Neural progenitor cell (in vitro differentiated cells): ENCODE measurements around the gene RNF39. TPM values are rescaled to one million over a fixed set of nuclear protein-coding genes. Genes with fewer than 3 reads are reported as not detected.
A peak's percentile ranks its signal among the peaks of the same experiment; 100 is the strongest.

Experiments used
- DNase-seq: peaks from one replicate; pipeline ENCODE4 v3.0.0-alpha.2; 2016; ENCODE audit warnings: low spot score
- H2AFZ ChIP-seq: fragments of 200-600 bp; sonication (generic); replicated peaks from 2 replicates; pipeline ENCODE4 v1.6.1; 2016; ENCODE audit warnings: antibody characterized with exemption
- H3F3A ChIP-seq: fragments of 200-600 bp; sonication (generic); 2 replicates; pipeline ENCODE4 v1.6.1; 2016; ENCODE audit warnings: antibody characterized with exemption, low read depth
- H3K27ac ChIP-seq: fragments of 200-600 bp; sonication (generic); 2 replicates; pipeline ENCODE4 v1.5.1; 2016; ENCODE audit warnings: mild to moderate bottlenecking
- H3K27me3 ChIP-seq: fragments of 200-600 bp; sonication (generic); 2 replicates; pipeline ENCODE4 v1.6.1; 2016; ENCODE audit warnings: mild to moderate bottlenecking, moderate library complexity
- H3K36me3 ChIP-seq: fragments of 200-600 bp; sonication (generic); 2 replicates; pipeline ENCODE4 v1.5.1; 2016
- H3K4me1 ChIP-seq: fragments of 200-600 bp; sonication (generic); 2 replicates; pipeline ENCODE4 v1.6.1; 2016; ENCODE audit warnings: mixed run types
- H3K4me2 ChIP-seq: fragments of 200-600 bp; sonication (generic); 2 replicates; pipeline ENCODE4 v1.6.1; 2016
- H3K4me3 ChIP-seq: fragments of 200-600 bp; sonication (generic); 2 replicates; pipeline ENCODE4 v1.5.1; 2016
- H3K79me2 ChIP-seq: fragments of 200-600 bp; sonication (generic); 2 replicates; pipeline ENCODE4 v1.6.1; 2016; ENCODE audit warnings: low read depth
- H3K9ac ChIP-seq: fragments of 200-600 bp; sonication (generic); 2 replicates; pipeline ENCODE4 v1.6.1; 2016
- H3K9me3 ChIP-seq: fragments of 200-600 bp; sonication (generic); 2 replicates; pipeline ENCODE4 v1.5.1; 2016; ENCODE audit warnings: low read depth
- H4K20me1 ChIP-seq: fragments of 200-600 bp; sonication (generic); 2 replicates; pipeline ENCODE4 v1.6.1; 2016; ENCODE audit warnings: low read depth
- H3K27ac Mint-ChIP-seq: 3 replicates; pipeline ENCODE4 v1.8.0; 2021; ENCODE audit warnings: mixed read lengths
- H3K27me3 Mint-ChIP-seq: 2 replicates; pipeline ENCODE4 v1.8.0; 2022; ENCODE audit warnings: low read depth, mild to moderate bottlenecking, inconsistent platforms, moderate library complexity, mixed read lengths; ENCODE audit not compliant: insufficient read depth
- H3K36me3 Mint-ChIP-seq: 3 replicates; pipeline ENCODE4 v1.8.0; 2021; ENCODE audit warnings: mixed read lengths
- H3K4me1 Mint-ChIP-seq: 3 replicates; pipeline ENCODE4 v1.8.0; 2021; ENCODE audit warnings: mixed read lengths
- H3K4me3 Mint-ChIP-seq: 3 replicates; pipeline ENCODE4 v1.8.0; 2021; ENCODE audit warnings: mild to moderate bottlenecking, moderate library complexity, mixed read lengths
- H3K9me3 Mint-ChIP-seq: 3 replicates; pipeline ENCODE4 v1.8.0; 2020; ENCODE audit warnings: mixed read lengths
- EZH2 ChIP-seq: fragments of 200-600 bp; sonication (generic); IDR thresholded peaks from 2 replicates; pipeline ENCODE4 v1.6.1; 2017; ENCODE audit warnings: antibody characterized with exemption, mild to moderate bottlenecking, moderate library complexity
- EZH2phosphoT487 ChIP-seq: fragments of 200-600 bp; sonication (generic); IDR thresholded peaks from 2 replicates; pipeline ENCODE4 v1.6.1; 2017; ENCODE audit warnings: antibody characterized with exemption
- total RNA-seq: library from RNA; depleted of rRNA; stranded (reverse); fragments of >200 nt; gene quantifications from 2 replicates; pipeline ENCODE4 v1.2.3, GENCODE V29; 2015; ENCODE audit warnings: low replicate concordance
- TF ChIP-seq, protein P1 (sequence below): fragments of 200-600 bp; sonication (generic); IDR thresholded peaks from 2 replicates; pipeline ENCODE4 v1.5.1; 2017; ENCODE audit warnings: antibody characterized with exemption, mild to moderate bottlenecking

RNF39 gene
- total RNA-seq, 1 donor from 2014 or later = not detected

- Histone ChIP-seq H3K4me1 (peaks cover 15% of the 10 kb centered on the region), H4K20me1 (no peaks in the 10 kb centered on the region), H2AFZ (peak within 1 kb of the TSS; percentile 96), H3K27ac (no peak within 1 kb of the TSS), H3K4me2 (peak within 1 kb of the TSS; percentile 94), H3F3A (peaks cover 4% of the 10 kb centered on the region), H3K9ac (peak within 1 kb of the TSS; percentile 92), H3K4me3 (peak within 1 kb of the TSS; percentile 98), H3K9me3 (no peaks in the 10 kb centered on the region), H3K36me3 (peaks cover 6% of the 10 kb centered on the region), H3K27me3 (no peaks in the 10 kb centered on the region), H3K79me2 (peaks cover 23% of the 10 kb centered on the region)
- no peak for TF ChIP-seq EZH2phosphoT487
- TF ChIP-seq EZH2 = no peak
- TF ChIP-seq, protein P1, sequence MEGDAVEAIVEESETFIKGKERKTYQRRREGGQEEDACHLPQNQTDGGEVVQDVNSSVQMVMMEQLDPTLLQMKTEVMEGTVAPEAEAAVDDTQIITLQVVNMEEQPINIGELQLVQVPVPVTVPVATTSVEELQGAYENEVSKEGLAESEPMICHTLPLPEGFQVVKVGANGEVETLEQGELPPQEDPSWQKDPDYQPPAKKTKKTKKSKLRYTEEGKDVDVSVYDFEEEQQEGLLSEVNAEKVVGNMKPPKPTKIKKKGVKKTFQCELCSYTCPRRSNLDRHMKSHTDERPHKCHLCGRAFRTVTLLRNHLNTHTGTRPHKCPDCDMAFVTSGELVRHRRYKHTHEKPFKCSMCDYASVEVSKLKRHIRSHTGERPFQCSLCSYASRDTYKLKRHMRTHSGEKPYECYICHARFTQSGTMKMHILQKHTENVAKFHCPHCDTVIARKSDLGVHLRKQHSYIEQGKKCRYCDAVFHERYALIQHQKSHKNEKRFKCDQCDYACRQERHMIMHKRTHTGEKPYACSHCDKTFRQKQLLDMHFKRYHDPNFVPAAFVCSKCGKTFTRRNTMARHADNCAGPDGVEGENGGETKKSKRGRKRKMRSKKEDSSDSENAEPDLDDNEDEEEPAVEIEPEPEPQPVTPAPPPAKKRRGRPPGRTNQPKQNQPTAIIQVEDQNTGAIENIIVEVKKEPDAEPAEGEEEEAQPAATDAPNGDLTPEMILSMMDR = no peak
- peak; percentile 99 for DNase-seq
- H3K4me3 Mint-ChIP-seq = peak within 1 kb of the TSS; percentile 97
- peaks cover 4% of the 10 kb centered on the region for H3K36me3 Mint-ChIP-seq
- H3K4me1 Mint-ChIP-seq = peaks cover 24% of the 10 kb centered on the region
- H3K27me3 Mint-ChIP-seq = no peaks in the 10 kb centered on the region
- H3K9me3 Mint-ChIP-seq = no peaks in the 10 kb centered on the region
- peak within 1 kb of the TSS; percentile 88 for H3K27ac Mint-ChIP-seq
These were observed 14.3 kb downstream of the RNF39 start, which contains the start of gene POLR1H for GRCh38 chr6:30061092-30061857. TSS of gene POLR1H (plus strand) at chr6:30061265. CDS start at chr6:30061525, 260 bp downstream.

DNA sequence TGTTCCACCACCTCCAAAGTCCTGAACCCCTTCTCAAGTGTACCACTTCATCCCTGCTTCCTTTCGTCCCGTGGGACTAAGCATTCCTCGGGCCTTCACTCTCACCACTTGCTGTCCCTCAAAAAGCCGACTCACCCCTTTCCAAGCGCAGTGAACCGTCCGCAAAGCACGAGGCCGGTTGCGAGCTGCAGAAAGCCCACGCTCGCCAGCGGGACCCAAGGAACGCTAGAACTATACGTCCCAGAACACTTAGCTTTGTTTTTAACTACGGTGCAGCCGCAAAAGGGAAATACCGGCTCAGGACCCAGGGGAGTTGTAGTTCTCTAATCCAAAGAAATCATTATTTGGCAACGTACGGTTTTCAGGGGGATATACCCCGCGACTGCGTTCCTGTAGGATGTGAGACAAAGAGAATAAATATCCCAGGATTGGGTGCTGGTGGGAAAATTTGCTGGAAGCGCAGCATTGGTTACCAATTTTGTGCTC, 14.9 kb downstream of the RNF39 start:
- Mint-ChIP-seq H3K4me3 (peak overlapping the region; percentile 97), H3K27me3 (no peaks in the 10 kb centered on the region), H3K36me3 (peaks cover 4% of the 10 kb centered on the region), H3K9me3 (no peaks in the 10 kb centered on the region), H3K4me1 (peaks cover 18% of the 10 kb centered on the region), H3K27ac (peak overlapping the region; percentile 88)
- peaks cover 9% of the 10 kb centered on the region for H3K4me1 ChIP-seq
- H3K36me3 ChIP-seq = peaks cover 6% of the 10 kb centered on the region
- peak overlapping the region; percentile 98 for H3K4me3 ChIP-seq
- H3K4me2 ChIP-seq = peak overlapping the region; percentile 94
- H3F3A ChIP-seq = no peaks in the 10 kb centered on the region
- no peaks in the 10 kb centered on the region for H4K20me1 ChIP-seq
- H3K27ac ChIP-seq = no peak overlapping the region
- H3K79me2 ChIP-seq = peaks cover 23% of the 10 kb centered on the region
- H3K9me3 ChIP-seq = no peaks in the 10 kb centered on the region
- TF ChIP-seq, protein P1 = no peak
- TF ChIP-seq EZH2 (no peak), EZH2phosphoT487 (no peak)
- H3K9ac ChIP-seq = peak overlapping the region; percentile 92
- DNase-seq = peak; percentile 64
- peak overlapping the region; percentile 96 for H2AFZ ChIP-seq
- no peaks in the 10 kb centered on the region for H3K27me3 ChIP-seq

- Histone ChIP-seq H3K27me3 (no peaks in the 10 kb centered on the region), H3K4me2 (no peak overlapping the region), H4K20me1 (no peaks in the 10 kb centered on the region), H3K4me3 (no peak overlapping the region), H3K9ac (no peak overlapping the region), H3K79me2 (peaks cover 10% of the 10 kb centered on the region), H3F3A (no peaks in the 10 kb centered on the region), H2AFZ (no peak overlapping the region), H3K36me3 (no peaks in the 10 kb centered on the region), H3K4me1 (peaks cover 7% of the 10 kb centered on the region), H3K9me3 (no peaks in the 10 kb centered on the region), H3K27ac (no peak overlapping the region)
- H3K27ac Mint-ChIP-seq = no peak overlapping the region
- H3K4me3 Mint-ChIP-seq = no peak overlapping the region
- H3K27me3 Mint-ChIP-seq = no peaks in the 10 kb centered on the region
- no peaks in the 10 kb centered on the region for H3K36me3 Mint-ChIP-seq
- no peak for DNase-seq
- no peaks in the 10 kb centered on the region for H3K9me3 Mint-ChIP-seq
- peaks cover 8% of the 10 kb centered on the region for H3K4me1 Mint-ChIP-seq
- TF ChIP-seq EZH2phosphoT487 (no peak), EZH2 (no peak)
- TF ChIP-seq, protein P1 = no peak
These were observed 20.1 kb downstream of the RNF39 start for GRCh38 chr6:30055513-30055912.
